ENCODE data around the gene BEND6.
A peak's percentile ranks its signal among the peaks of the same experiment; 100 is the strongest.

The BEND6 gene, protein sequence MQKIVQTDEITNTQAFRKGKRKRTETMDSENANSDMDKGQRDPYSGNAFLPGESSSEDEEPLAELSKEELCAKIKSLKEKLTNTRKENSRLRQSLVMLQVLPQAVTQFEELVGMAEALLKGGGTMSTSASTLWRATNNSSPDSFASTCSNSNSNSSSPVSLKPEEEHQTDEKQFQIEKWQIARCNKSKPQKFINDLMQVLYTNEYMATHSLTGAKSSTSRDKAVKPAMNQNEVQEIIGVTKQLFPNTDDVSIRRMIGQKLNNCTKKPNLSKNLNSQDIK

DNA sequence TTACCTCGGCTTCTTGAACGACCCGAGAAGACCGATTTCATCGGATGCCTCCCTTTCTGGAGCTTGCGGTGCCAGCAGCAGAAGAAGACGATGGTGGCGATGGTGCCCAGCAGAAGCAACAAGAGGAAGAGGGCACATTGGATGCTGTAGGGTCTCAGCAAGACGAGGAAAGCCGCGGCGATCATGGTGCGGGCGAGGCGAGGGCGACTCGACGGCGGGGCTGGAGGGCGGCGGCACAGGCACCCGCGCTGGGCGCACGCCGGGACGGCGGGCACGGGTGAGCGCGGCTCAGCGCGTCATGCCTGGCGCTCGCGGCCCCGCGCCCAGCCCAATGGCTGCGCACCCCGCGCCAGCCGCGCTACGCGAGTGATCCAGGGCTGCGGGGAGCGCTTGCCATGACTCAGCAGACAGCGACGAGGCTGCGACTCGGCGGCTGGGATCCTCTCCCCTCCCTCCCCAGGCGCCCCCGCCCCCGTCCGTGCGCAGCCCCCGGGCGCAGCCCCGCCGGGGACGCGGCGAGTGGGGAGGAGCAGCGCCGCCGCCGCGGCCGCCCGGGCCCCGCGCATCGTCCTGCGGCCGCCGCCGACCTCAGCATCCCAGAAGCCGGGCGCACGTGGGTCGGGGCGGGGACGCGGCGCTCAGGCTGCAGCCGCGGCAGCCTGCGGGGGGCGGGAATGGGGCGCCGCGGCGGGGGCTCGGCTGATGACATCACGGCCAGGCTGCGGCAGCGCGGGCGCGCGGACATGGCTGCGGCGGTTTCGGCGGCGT, at the start of gene BEND6:
Gene BEND6, plus strand, starts transcription at position 705 of the 768 bp plus-strand sequence. CDS start 26,704 bp downstream, outside the sequence.
- DNase-seq (ENCODE audit: low spot score), result peak; percentile 78
- FAIRE-seq, result no peak

DNA sequence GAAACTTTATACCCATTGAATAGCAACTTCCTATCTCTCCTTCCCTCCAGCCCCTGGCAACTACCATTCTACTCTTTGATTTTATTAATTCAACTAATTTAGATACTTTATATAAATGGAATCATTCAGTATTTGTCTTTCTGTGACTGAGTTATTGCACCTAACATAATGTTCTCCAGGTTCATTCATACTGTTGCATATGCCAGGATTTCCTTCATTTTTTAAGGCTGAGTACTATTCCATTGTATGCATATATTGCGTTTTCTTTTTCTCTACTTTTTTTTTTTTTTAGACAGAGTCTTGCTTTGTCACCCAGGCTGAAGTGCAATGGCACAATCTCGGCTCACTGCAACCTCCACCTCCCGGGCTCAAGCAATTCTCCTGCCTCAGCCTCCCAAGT, 49.5 kb upstream of the BEND6 start:
- FAIRE-seq, result no peak

DNA sequence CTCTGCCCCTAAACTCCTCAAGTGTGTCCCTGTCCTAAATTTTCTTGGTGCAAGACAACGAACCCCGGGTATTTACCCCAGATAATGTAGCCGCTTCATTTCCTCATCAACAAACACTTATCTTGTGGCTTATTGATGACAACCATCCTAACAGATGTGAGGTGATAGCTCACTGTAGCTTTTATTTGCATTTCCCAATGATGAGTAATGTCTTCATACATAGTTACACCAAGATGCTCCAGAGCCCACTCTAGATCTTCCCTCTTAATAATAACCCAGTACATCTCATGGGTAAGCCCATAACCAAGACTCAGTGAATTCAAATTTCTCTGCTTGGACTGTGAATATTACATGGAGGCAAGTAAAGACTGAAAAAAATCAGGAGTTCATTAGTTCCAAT, 48.2 kb upstream of the BEND6 start:
- peak; percentile 38 for DNase-seq (ENCODE audit: low spot score)
- FAIRE-seq, result no peak

More for the DNA sequence above, 49.5 kb upstream of the BEND6 start:
- DNase-seq (ENCODE audit: low spot score), result no peak

DNA sequence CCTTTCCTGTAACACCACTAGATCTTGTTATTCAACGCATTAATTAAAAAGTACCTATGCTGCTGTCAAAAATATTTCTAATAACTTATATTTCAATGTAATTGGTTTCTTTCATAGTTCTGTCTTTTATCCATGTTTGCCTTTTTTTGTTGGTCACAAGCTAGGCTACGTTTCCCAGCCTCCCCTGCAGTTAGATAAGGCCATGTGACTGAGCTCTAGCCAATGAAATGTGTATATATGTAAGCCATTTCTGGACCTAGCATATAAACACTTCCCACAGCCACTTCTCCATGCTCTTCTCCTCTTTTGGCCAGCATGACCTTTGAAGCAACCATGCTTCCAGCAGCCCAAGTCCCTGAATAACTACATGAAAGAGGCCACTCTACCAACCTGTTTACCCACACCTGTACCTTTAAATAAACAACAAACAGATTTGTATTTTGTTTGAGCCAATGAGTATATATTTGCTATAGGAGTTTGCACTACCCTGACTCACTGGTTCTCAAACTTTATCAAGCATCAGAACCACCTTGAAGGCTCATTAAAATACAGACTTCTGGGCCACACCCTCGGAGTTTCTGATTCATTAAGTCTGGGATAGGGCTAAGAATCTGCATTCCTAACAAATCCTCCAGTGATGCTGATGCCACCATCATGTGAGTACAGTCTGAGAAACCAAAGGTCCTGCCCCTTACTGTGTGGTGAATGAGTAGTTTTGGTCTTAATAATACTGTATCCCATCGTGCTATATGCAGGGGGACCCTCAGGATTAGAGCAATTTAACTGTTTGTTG, 45.6 kb upstream of the BEND6 start:
- DNase-seq (ENCODE audit: low spot score) (no peak), FAIRE-seq (no peak)

DNA sequence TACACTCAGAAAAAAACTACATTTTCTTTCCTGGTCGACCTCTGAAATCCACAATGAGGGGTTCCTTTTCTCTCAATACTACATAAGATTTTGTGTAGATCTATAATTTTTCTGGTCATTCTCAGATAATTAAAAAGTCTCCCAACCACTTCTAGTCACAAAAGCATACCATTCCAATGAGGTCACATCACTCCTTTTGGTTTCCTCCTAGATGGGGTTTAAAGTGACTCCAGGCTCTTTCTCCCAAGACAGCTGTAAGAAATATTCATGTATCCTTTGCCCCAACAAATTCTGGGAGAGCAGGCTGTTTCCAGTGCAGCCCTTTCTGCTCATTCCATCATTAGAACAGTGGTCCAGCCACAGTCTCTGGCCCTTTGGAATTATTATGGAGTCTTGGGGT, 43.1 kb upstream of the BEND6 start:
- FAIRE-seq (peak; percentile 65), DNase-seq (ENCODE audit: low spot score) (peak; percentile 57)

DNA sequence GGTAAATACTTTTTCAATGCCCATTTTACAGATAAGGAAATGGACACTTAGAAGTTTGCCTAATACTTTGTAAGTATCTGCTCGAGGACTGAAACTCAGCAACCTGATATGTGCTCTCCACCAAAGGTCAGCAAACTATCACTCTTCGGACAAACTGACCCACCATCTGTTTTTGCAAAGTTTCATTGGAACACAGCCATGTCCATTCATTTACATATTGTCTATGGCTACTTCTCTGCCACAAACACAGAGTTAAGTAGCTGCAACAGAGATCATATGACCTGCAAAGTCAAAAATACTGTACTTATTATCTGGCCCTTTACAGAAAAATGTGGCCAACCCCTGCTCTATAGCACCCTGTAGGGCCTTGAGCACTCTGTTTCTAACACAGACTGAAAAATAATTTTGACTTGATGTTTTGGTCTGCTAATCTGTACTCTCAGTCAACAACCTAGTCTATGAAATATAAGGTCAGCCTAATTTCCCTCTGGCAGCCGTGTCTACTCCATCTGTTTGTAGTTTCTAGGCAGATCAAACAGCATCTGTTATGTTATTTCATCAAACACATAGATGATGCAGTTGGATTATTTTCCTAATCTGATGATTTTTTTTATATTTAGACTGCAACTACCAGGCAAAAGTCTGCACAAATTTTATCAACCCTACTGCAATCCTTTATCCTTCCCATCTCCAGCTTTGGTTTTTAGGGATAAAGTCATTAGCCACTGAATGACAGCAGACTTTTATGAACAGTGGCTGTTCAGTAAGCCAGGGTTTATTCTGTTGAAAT, 41.4 kb upstream of the BEND6 start:
- no peak for DNase-seq (ENCODE audit: low spot score)
- no peak for FAIRE-seq

DNA sequence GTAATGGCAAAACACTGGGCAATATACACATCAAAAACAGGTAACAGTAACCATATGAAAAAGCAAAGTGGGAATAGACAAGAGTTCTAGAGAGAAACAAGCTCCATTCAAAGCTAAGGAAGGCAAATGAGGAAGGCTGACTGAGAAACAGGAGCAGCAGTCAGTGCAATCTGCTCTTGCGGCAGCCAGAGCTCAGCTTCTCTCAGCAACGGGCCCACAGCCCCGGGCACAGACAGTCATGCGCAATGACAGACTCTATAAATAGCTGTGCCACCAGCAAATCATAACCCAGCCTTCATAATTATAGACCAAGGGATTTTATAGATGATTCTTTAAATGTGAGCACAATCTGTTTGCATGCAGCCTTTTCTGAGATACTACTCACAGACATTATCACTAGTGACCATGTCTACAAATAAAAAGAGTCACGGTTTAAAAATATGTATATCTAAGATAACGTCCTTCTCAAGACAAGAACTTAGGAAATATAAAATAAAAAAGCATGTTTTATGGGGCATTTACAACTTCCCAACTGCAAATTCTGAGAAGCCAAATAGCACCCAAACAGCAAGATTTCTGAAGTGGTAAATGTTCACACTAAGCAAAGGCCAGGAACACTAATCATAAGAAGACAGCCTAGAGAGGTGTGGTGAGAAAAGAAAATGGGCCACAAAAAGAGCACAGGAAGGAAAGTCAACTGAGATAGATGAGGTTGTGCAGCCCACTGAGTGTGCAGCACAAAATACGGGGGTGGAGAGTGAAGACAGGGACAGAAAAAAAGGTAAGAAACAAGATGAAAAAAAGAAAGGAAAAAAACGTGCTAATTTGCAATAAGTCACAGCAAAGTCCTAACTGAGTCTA, 39.9 kb upstream of the BEND6 start:
- DNase-seq (ENCODE audit: low spot score), result no peak
- no peak for FAIRE-seq

DNA sequence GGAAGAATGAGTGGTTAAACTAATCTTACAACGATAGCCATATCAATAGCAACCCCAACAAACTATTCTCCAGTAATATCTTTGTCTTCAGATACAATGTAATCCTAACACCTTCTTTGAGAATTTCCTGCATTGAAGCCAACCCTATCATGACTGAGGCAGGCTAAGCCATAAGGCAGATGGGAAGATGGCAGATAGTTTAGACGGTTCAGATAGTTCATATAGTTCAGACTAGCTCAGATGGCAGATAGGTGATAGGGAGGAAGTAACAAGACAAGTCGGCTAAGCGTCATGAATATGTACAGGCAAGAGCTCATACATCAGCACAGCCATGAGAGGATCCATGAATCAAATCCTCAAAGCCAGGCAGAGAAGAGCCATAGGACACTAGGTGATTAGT, 39.1 kb upstream of the BEND6 start:
- FAIRE-seq (no peak), DNase-seq (ENCODE audit: low spot score) (no peak)

DNA sequence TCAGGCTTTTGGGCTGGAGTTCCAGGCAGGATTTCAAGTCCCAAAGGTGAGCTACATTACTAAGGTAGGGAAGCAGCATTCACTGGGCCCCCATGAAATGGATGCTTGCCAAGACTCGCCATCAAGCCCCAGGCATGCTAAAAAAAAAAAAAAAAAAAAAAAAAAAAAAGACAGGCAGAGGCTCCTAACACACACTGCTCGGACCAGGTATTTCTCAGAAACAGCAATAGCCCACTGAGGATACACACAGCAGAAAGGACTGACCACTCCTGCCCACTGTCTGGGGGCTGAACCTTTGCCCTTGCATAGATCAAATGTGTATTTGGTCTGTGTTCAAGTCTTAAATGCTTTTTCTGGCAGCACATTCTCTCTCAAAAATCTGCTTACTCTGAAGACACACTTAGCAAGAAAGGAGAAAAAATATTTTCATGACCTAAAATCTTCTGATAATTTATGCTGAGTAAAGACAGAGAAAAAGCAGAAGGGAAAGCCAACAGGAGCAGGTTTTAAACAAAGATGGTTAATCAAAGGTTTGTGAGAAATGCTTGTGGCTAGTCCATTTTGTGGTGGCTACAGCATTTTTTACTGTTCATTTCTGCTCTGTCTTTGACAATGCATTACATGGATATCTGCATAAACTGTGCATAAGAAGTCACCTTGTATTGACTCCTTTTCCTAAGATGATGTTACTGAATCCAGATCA, 37.9 kb upstream of the BEND6 start:
- FAIRE-seq (no peak), DNase-seq (ENCODE audit: low spot score) (no peak)

DNA sequence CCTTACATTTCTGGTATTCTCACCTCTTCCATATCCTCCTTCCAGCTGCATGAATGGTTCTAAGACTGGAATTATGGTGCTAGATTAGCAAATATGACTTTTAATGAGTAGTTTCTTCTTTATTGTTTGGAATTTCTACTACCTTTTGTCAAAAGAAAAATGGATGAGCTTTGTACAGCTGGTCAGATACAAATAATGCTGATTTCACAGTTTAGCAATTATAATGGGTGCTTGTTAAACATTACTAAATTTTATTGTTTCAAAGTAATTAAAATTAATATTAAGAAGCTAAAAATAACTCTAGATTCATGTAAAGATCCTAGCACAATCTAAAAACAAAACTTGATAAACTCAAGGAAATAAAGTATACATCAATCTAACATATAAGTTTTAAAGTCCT, 32.3 kb upstream of the BEND6 start:
- DNase-seq (ENCODE audit: low spot score), result no peak
- FAIRE-seq, result no peak

DNA sequence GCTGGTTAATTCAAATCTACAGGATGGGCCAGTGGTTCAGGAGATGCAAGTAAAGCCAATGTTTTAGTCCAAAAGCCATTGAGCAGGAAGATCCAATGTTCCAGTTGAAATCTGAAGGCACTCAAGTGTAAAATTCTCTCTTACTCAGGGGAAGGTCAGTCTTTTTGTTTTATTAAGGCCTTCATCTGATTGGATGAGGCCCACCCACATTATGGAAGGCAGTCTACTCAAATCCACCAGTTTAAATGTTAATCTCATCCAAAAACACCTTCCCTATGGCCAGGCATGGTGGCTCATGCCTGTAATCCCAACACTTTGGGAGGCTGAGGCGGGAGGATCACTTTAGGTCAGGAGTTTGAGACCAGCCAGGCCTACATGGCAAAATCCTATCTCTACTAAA, 31.3 kb upstream of the BEND6 start:
- no peak for DNase-seq (ENCODE audit: low spot score)
- FAIRE-seq, result no peak

DNA sequence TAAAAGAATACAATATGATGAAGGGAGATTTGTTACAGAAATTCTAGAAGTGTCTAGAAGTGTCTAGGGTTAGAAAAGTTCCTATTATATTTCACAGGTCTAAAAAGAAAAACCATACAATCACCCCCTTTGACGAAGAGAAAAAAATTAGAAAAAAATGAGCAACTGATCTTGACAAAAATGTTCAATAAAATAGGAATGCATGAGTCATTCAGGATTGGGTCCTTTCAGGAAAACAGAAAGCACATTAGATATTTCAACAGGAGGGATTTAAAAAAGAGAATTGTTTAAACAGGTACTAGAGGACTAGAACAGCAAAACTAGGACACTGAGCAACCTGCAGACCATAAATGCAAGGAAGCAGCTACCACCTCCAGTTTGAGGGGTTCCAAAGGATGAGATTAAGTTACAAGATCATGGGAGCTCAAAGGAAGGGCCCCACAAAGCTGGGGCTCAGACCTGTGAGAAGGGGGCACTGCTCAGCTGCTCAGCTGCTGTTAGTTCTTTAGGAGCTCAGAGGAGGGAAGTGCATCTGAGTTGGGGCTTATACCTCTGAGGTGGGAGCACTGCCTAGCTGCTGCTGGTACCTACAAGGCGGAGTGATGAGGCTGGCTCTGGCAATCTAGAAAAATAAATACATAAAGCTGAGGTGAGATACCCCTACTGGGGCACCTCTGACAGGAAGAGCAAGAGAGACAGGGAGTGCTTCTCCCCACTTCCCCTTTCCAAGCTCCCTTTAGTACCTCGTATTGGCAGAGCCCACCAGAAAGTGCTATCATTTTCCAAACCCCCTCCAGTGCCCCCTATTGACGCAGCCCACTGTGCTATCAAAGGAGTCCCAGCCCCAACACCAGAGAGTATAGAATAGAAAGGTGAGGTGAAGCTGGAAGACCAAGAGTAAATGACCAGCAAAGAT, 27.1 kb upstream of the BEND6 start:
- FAIRE-seq (no peak), DNase-seq (ENCODE audit: low spot score) (no peak)

DNA sequence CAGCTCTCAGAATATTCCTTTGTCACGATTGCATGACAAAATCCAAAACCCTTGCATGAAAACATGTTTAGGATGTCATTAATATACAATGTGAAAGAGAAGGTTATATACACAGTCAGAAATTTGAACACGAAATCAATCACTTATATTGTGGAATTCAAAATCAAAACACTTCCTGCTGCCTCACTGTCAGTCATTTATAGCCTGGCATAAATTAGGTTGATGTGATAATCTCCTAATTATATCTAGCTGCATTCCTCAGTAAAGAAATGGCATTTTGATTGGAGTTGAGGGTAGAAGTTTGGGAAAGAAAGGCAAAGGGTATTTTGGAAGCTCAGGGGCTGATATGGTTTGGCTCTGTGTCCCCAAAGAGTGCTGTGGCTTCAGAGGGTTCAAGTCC, 24.1 kb upstream of the BEND6 start:
- FAIRE-seq, result no peak
- no peak for DNase-seq (ENCODE audit: low spot score)

DNA sequence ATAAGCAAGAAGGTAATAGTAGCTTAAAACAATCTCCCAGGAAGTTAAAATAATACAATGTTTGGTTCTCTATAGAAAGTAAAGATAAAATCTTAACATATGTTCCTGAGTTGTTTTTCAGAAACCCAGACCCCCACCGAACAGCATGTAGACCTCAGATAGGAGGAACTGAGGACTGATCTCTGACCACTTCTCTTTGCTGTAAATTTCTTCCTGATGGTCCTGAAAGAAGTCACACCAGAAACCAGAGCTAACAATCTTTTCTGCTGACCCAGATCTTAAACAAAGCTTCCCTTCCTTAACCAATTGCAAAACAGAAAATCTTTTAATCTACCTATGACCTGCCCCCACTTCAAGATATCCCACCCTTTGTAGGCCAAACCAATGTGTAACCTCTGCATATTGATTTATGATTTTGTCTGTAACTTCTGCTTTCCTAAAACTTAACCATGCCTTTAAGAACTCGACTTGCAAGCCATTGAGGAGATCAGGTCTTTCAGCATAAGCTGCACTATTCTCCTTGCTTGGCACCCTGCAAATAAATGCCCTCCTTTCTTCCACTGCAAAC, 21.9 kb upstream of the BEND6 start:
- no peak for FAIRE-seq
- no peak for DNase-seq (ENCODE audit: low spot score)

DNA sequence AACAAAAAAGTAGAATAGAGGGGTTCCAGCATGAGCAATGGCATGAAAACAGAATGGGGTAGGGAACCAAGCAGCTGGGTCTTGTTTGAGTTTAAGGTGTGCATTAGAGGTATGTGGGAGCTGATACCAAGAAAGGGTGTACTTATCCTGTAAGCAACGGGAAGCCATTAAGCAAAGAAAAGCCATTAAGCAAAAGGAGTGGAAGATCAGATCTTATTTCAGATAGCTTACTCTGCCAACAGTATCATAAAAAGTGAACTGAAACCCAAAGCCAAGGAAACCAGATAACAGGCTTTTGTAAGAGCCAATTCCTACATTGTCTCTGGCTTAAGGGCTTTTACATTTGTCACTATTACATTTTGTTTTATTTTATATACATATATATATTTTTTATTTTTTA, 21.3 kb upstream of the BEND6 start:
- FAIRE-seq, result no peak
- DNase-seq (ENCODE audit: low spot score), result no peak

DNA sequence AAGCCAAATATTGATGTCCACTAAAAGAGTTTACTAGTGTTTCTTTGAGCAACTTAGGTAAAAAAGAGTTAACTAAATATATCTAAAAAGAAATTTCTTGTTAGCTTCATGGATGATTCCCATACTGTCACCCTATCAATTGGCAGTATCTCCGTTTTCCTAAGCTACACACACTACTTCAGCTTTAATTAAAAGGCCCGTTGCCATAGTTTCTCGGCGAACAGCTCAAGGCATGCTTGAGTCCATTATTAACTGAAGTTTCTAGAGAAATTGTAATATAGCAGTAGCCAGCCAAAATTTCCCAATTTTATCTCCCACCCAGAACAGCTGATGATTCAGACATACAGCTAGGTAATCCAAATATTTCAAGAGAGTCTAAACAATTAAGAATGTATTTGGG, 20.0 kb upstream of the BEND6 start:
- no peak for DNase-seq (ENCODE audit: low spot score)
- FAIRE-seq, result no peak

DNA sequence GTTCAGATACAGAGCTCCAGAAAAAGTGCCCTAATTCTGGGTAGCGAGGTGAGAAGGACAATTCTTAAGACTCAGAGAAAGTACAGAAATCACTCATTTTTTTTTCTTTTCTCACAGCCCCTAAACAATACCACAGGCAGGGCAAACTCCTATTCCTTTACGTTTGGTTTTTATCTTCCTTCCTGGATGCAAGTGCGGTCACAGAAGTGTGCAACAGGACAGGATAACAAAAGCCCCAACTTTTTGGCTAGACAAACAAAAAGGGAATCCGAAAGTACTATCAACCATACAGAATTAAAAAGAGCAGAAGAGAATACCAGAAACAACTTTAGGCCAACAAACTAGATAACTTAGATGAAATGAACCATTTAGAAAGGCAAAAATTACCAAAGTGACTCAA, 18.4 kb upstream of the BEND6 start:
- FAIRE-seq, result no peak
- no peak for DNase-seq (ENCODE audit: low spot score)

DNA sequence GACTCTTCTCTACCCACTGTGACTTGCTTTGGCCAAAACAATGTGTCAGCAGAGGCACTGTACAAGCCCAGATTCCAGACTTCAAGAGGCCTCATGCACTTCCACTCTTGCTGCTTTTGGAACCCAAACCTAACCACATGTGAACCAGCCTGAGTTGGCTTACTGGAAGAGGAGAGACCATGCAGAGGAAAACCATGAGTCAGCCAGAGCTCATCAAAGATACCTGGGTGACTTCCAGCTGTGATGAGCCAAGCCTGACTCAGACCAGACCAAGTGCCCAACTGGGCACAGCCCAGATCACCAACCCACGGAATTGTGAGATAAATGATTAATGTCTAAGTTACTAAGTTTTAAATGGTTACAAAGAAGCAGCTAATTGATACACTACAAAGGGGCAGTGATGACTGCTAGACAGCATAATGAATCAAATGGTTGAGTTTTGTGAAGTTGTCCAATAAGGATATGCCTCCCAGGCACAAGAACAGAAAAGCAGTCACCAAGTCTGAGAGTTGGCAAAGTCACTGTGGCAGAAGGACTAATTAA, 16.2 kb upstream of the BEND6 start:
- peak; percentile 99 for DNase-seq (ENCODE audit: low spot score)

More for the DNA sequence above, 16.2 kb upstream of the BEND6 start:
- FAIRE-seq, result peak; percentile 99

Data from RCC 7860 (cell line).